Measurements from ENCODE around the gene RGPD4.

Gene RGPD4

GRCh38 chr2:107808959-107809358, 17.7 kb upstream of the RGPD4 start:
- TF ChIP-seq, protein P1, sequence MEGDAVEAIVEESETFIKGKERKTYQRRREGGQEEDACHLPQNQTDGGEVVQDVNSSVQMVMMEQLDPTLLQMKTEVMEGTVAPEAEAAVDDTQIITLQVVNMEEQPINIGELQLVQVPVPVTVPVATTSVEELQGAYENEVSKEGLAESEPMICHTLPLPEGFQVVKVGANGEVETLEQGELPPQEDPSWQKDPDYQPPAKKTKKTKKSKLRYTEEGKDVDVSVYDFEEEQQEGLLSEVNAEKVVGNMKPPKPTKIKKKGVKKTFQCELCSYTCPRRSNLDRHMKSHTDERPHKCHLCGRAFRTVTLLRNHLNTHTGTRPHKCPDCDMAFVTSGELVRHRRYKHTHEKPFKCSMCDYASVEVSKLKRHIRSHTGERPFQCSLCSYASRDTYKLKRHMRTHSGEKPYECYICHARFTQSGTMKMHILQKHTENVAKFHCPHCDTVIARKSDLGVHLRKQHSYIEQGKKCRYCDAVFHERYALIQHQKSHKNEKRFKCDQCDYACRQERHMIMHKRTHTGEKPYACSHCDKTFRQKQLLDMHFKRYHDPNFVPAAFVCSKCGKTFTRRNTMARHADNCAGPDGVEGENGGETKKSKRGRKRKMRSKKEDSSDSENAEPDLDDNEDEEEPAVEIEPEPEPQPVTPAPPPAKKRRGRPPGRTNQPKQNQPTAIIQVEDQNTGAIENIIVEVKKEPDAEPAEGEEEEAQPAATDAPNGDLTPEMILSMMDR (IDR thresholded peaks at IDR 0.05; ENCODE audit: extremely low read depth, missing control alignments): no peak
- DNase-seq (ENCODE audit: low spot score): no peak

DNA sequence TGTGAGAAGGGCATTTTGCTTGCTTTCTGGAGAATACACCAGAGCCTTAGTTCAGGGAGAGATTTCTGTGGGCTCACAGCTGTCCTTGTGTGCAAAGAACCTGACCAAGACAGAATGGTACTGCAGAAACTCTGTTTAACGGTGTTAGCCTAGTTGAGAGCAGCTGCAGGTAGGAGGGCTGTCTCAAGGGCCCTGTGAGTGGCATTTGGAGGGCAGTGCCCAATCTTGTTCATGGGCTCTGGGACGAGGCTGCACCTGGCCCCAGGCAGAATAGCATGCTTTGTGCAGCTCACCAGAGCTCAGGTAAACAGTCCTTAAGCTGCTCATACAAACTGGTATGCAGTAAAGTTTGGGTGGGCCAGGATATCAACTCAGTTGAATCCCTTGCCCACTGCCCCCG, 16.9 kb upstream of the RGPD4 start:
- TF ChIP-seq, protein P1 (IDR thresholded peaks at IDR 0.05; ENCODE audit: extremely low read depth, missing control alignments): no peak
- no peak for DNase-seq (ENCODE audit: low spot score)

GRCh38 chr2:107810734-107811133, 16.0 kb upstream of the RGPD4 start:
- TF ChIP-seq, protein P1 (IDR thresholded peaks at IDR 0.05; ENCODE audit: extremely low read depth, missing control alignments): no peak
- DNase-seq (ENCODE audit: low spot score): no peak

DNA sequence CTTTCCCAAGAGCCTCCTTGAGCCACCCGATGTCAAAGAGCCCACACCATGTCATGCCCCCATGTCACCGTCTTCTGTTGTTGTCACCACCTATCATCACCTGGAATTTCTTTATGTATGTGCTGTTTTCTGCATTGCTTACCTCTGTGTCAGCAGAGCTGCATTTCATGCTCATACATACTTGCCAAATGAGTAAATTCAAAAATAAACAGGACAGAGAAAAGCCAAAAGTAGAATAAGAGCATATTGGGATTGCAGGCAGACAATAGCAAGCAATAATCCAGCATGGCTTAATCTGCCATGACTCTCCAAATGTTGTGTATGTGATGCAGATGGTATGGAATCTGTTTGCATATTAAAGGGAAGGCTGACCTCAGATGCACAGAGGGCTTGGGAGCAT, 15.3 kb upstream of the RGPD4 start:
- TF ChIP-seq, protein P1 (IDR thresholded peaks at IDR 0.05; ENCODE audit: extremely low read depth, missing control alignments): no peak
- no peak for DNase-seq (ENCODE audit: low spot score)

DNA sequence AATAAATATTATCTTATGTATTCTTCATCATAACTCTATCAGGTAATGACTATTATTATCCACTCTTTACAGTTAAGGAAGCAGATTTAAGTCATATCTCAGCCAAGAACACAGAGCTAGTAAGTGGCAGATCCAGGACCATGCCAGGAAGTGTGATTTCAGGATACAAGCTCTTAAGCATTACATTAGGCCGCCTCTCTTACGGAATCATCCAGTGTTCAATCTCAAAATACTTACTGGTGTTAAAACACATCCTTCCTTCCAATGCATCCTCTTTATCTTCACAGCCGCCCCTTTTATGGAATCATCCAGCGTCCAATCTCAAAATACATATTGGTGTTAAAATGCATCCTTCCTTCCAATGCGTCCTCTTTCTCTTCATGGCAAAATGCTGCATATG, 14.7 kb upstream of the RGPD4 start:
- no peak for DNase-seq (ENCODE audit: low spot score)
- TF ChIP-seq, protein P1 (IDR thresholded peaks at IDR 0.05; ENCODE audit: extremely low read depth, missing control alignments): no peak

DNA sequence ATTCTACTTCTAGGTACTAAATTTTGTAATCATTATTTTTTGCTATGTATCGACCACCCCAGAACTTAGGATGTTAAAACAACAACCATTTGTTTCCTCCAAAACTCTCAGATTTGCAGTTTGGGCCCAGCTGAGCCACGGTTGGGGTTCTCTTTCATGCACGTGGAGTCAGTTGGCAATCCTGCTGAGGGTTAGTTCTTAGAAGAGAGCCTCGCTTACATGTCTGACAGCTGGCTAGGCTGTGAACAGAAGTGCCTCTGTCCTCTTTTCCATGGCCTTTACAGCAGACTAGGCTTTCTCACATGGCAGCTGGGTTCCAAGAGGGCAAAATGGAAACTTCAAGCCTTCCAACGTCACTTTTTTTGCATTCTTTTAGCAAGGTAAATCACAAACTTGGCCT, 9.3 kb upstream of the RGPD4 start:
- TF ChIP-seq, protein P1 (IDR thresholded peaks at IDR 0.05; ENCODE audit: extremely low read depth, missing control alignments): no peak
- DNase-seq (ENCODE audit: low spot score): no peak

DNA sequence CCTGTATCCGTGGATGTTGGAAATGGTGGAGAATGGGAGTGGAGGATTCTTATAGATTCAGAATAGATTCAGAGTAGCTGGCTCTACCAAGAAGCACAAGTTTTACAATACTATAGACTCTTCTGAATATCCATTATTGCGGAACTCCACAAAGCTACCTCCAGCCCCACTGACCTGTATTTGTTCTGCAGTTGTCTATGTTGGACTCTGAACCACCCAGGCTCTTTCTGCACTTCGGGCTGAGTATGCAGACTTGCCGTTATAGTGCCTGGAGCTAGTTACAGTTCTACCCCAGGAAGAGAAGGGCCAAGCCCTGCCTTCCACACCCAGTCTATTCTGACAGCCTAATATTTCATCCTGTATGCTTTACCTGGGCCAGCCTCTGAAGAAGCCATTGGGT, 4.4 kb upstream of the RGPD4 start:
- TF ChIP-seq, protein P1 (IDR thresholded peaks at IDR 0.05; ENCODE audit: extremely low read depth, missing control alignments): no peak
- no peak for DNase-seq (ENCODE audit: low spot score)

All from GM20000 (cell line).